Suprapubic skin (tissue), 4 donors: ENCODE measurements around the gene ARID5A. TPM values are rescaled to one million over a fixed set of nuclear protein-coding genes. Genes with fewer than 3 reads are reported as not detected.

Experiments used
- DNase-seq, 2 donors: peaks; one replicate each; pipeline ENCODE4 v3.0.0-alpha.2; 2019; ENCODE audit warnings: low spot score in 2 of 2
- H3K27ac ChIP-seq: fragments of 200-600 bp; sonication (generic); one replicate; pipeline ENCODE4 v1.5.1; 2019
- H3K27me3 ChIP-seq: fragments of 200-600 bp; sonication (generic); one replicate; pipeline ENCODE4 v1.5.1; 2019
- H3K36me3 ChIP-seq: fragments of 200-600 bp; sonication (generic); one replicate; pipeline ENCODE4 v1.5.1; 2019
- H3K4me1 ChIP-seq: fragments of 200-600 bp; sonication (generic); one replicate; pipeline ENCODE4 v1.5.1; 2019
- H3K4me3 ChIP-seq: fragments of 200-600 bp; sonication (generic); one replicate; pipeline ENCODE4 v1.5.1; 2019; ENCODE audit warnings: mild to moderate bottlenecking
- H3K9me3 ChIP-seq: fragments of 200-600 bp; sonication (generic); one replicate; pipeline ENCODE4 v1.5.1; 2019
- EP300 ChIP-seq: sonication (generic); formaldehyde crosslinking; IDR thresholded peaks from one replicate; pipeline ENCODE4 v1.6.1; 2017; ENCODE audit warnings: antibody characterized with exemption
- POLR2A ChIP-seq, 2 donors: fragments of 450-650 bp; IDR thresholded peaks; one replicate each; pipeline ENCODE4 v1.6.1; 2017; ENCODE audit warnings: antibody characterized with exemption in 2 of 2, mild to moderate bottlenecking in 2 of 2, moderate library complexity in 2 of 2
- POLR2AphosphoS5 ChIP-seq, 3 donors: sonication (generic); formaldehyde crosslinking; IDR thresholded peaks; one replicate each; pipeline ENCODE4 v1.6.1; 2017; ENCODE audit warnings: antibody characterized with exemption in 3 of 3
- whole genome bisulfite sequencing: methylation state at CpG from one replicate; pipeline ENCODE4 v1.1.5; 2018; 5-methylcytosine and 5-hydroxymethylcytosine counted together
- total RNA-seq, 4 donors: library from RNA; depleted of rRNA; stranded (reverse); fragments of >200 nt; gene quantifications; one replicate each; pipeline ENCODE4 v1.1.0, GENCODE V29; 2016
- TF ChIP-seq, protein P1 (sequence below), 2 donors: fragments of 200-600 bp in 1 of 2; fragments of 450-650 bp in 1 of 2; sonication (generic) in 1 of 2; IDR thresholded peaks; one replicate each; pipeline ENCODE4 v1.5.1; 2016 to 2019; ENCODE audit warnings: antibody characterized with exemption in 2 of 2, mild to moderate bottlenecking in 1 of 2, moderate library complexity in 1 of 2

Gene ARID5A
- total RNA-seq, 4 donors from 2014 or later = 11.4 to 22.4 (median 15.0) TPM

DNA sequence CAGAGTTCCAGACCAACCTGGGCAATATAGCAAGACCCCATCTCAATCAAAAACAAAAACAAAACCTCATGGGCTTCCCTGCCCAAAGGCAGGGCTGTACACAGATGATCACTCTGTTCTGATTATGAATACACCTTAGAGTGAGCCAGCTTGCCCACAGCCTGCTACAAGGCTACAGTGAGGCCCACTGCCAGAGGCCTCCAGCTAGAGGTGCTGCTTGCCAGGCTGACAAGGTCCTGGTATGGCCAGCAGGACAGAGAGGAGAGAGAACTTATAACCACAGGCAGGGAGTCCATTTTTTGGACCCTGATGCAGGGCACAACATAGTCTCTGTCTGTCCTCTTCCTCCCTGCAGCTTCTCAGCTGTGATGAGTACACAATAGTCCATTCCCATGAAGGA lies 60.0 kb downstream of the ARID5A start:
- no peak for DNase-seq
- Histone ChIP-seq H3K4me1 (no peaks in the 10 kb centered on the region), H3K4me3 (no peak overlapping the region), H3K36me3 (peaks cover 89% of the 10 kb centered on the region), H3K27ac (no peak overlapping the region), H3K9me3 (no peaks in the 10 kb centered on the region), H3K27me3 (no peaks in the 10 kb centered on the region)
- no peak for TF ChIP-seq POLR2AphosphoS5 (IDR thresholded peaks at IDR 0.05)
- TF ChIP-seq, protein P1, sequence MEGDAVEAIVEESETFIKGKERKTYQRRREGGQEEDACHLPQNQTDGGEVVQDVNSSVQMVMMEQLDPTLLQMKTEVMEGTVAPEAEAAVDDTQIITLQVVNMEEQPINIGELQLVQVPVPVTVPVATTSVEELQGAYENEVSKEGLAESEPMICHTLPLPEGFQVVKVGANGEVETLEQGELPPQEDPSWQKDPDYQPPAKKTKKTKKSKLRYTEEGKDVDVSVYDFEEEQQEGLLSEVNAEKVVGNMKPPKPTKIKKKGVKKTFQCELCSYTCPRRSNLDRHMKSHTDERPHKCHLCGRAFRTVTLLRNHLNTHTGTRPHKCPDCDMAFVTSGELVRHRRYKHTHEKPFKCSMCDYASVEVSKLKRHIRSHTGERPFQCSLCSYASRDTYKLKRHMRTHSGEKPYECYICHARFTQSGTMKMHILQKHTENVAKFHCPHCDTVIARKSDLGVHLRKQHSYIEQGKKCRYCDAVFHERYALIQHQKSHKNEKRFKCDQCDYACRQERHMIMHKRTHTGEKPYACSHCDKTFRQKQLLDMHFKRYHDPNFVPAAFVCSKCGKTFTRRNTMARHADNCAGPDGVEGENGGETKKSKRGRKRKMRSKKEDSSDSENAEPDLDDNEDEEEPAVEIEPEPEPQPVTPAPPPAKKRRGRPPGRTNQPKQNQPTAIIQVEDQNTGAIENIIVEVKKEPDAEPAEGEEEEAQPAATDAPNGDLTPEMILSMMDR (IDR thresholded peaks at IDR 0.05) = no peak
- no peak for TF ChIP-seq POLR2A (IDR thresholded peaks at IDR 0.05)

DNA sequence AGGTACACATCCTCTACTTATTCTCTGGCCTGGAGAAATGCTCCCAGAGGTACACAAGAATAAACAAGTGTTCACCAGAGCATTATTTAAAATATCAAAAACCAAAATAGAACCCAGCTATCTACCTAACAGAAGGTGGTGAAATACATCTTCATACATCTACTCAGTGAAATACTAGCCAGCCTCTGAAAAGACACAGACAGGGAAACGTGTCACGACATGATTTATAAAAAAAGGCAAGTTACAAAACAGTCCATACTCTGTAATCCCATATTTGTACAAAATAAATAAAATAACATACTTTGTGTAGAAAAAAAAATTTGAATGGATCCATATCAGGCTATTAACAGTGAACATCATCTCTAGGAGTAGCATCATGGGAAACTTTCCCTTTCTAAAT lies 63.4 kb downstream of the ARID5A start:
- peaks cover 91% of the 10 kb centered on the region for H3K36me3 ChIP-seq
- no peaks in the 10 kb centered on the region for H3K27me3 ChIP-seq
- WGBS = 69% methylated on average over 2 of the region's 2 CpGs
- H3K9me3 ChIP-seq = no peaks in the 10 kb centered on the region
- DNase-seq = no peak
- no peak overlapping the region for H3K4me3 ChIP-seq
- H3K4me1 ChIP-seq = no peaks in the 10 kb centered on the region
- no peak overlapping the region for H3K27ac ChIP-seq
- TF ChIP-seq POLR2A (IDR thresholded peaks at IDR 0.05) = no peak
- TF ChIP-seq EP300 = no peak
- no peak for TF ChIP-seq POLR2AphosphoS5 (IDR thresholded peaks at IDR 0.05)
- TF ChIP-seq, protein P1 (IDR thresholded peaks at IDR 0.05) = no peak

DNA sequence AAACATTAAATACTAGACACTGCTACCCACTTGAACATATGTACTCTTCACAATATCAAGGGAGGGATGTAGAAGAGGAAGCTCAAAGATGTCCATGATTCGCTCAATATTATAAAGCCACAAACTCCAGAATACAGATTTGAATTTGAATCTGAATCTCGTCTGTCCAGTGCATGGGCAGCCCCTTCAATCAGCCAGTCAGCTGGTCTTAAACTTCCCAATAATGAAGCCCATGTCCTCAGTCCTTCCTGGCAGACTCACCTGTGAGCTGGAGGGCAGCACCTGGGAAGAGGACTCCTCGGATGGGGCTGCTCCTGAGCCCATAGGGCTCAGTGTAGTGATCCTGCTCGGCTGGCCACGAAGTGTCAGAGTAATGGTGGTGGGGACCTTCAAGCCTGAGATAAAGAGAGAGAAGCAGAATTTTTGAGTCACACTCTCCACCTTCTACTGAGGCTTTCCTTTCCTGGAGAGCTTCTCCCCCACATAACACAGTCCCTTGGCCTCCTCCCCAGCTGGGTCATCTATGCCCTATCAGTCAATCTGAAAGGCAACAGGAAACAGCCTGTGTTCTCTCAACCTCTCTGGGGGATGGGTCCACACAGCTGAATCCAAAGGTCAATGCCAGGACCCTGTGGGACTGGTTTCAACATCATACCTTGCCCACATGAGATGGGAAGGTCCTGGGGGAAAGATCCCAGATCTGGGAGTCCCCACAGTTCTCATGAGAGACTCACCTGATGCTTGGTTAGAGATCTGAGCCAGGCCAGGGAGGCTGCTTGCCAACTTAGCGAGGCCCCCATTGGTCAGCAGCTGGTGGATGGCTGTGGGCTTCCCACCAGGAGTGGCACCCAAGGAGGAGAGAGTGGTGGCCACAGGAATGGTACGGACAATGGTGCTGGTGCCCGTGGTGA lies 65.1 kb downstream of the ARID5A start:
- Histone ChIP-seq H3K4me1 (no peaks in the 10 kb centered on the region), H3K36me3 (peaks cover 91% of the 10 kb centered on the region), H3K4me3 (no peak overlapping the region), H3K27me3 (no peaks in the 10 kb centered on the region), H3K27ac (no peak overlapping the region), H3K9me3 (no peaks in the 10 kb centered on the region)
- TF ChIP-seq EP300 (no peak), POLR2AphosphoS5 (IDR thresholded peaks at IDR 0.05) (no peak), POLR2A (IDR thresholded peaks at IDR 0.05) (no peak)
- TF ChIP-seq, protein P1 (IDR thresholded peaks at IDR 0.05) = no peak
- DNase-seq = no peak
- WGBS = 88% methylated on average over 7 of the region's 8 CpGs

Other genes starting within 250 kb of the ARID5A start
- gene SNRNP200, start 231.2 kb upstream of the ARID5A start, total RNA-seq = 100 to 1,000 TPM in 3 of 4 donors, 10 to 100 TPM in 1; 75.8 to 150 (median 110) TPM
- gene ITPRIPL1, start 211.4 kb upstream of the ARID5A start, total RNA-seq = 1 to 10 TPM in 3 of 4 donors, under 1 TPM in 1; 0.86 to 2.6 (median 2.2) TPM
- gene NCAPH, start 201.0 kb upstream of the ARID5A start, total RNA-seq = 1 to 10 TPM; 1.7 to 3.9 (median 2.6) TPM
- 1 to 10 TPM in 3 of 4 donors, under 1 TPM in 1; 0.52 to 2.6 (median 1.5) TPM for gene NEURL3, start 31.4 kb upstream of the ARID5A start, total RNA-seq
- 10 to 100 TPM; 29.3 to 70.5 (median 37.4) TPM for gene KANSL3, start 101.6 kb downstream of the ARID5A start, total RNA-seq
- not detected for gene FER1L5, start 106.0 kb downstream of the ARID5A start, total RNA-seq
- gene LMAN2L, start 203.3 kb downstream of the ARID5A start, total RNA-seq = 10 to 100 TPM; 11.9 to 18.3 (median 16.4) TPM
- gene CNNM4, start 224.2 kb downstream of the ARID5A start, total RNA-seq = 10 to 100 TPM; 14.9 to 18.9 (median 16.3) TPM